ENCODE results near the gene PDHX.

The PDHX gene

GRCh38 chr11:34898474-34898873 is 17.9 kb upstream of the PDHX start:
- H3K36me3 ChIP-seq (ENCODE audit: control insufficient read depth, insufficient read depth, low read length): no peaks in the 10 kb centered on the region
- no peak overlapping the region for H3K4me3 ChIP-seq (ENCODE audit: low read depth, low read length)

GRCh38 chr11:34899633-34900016 is 16.8 kb upstream of the PDHX start:
- no peak for TF ChIP-seq CTCF (IDR thresholded peaks at IDR 0.05)
- H3K4me1 ChIP-seq: no peaks in the 10 kb centered on the region
- H3K27ac ChIP-seq: no peak overlapping the region
- H3K27me3 ChIP-seq (ENCODE audit: control insufficient read depth, insufficient read depth, low read length): no peaks in the 10 kb centered on the region
- H3K4me3 ChIP-seq (ENCODE audit: low read depth, low read length): no peak overlapping the region
- H3K9ac ChIP-seq: no peak overlapping the region
- no peak overlapping the region for H2AFZ ChIP-seq
- H3K79me2 ChIP-seq: peaks cover 9% of the 10 kb centered on the region
- H3K9me3 ChIP-seq (ENCODE audit: control insufficient read depth, low read length): no peaks in the 10 kb centered on the region
- H3K4me2 ChIP-seq (ENCODE audit: low read length): no peak overlapping the region
- no peaks in the 10 kb centered on the region for H3K36me3 ChIP-seq (ENCODE audit: control insufficient read depth, insufficient read depth, low read length)

More at GRCh38 chr11:34898474-34898873, 17.9 kb upstream of the PDHX start:
- TF ChIP-seq CTCF (IDR thresholded peaks at IDR 0.05): no peak
- H3K27me3 ChIP-seq (ENCODE audit: control insufficient read depth, insufficient read depth, low read length): no peaks in the 10 kb centered on the region
- peaks cover 9% of the 10 kb centered on the region for H3K79me2 ChIP-seq
- no peak overlapping the region for H3K4me2 ChIP-seq (ENCODE audit: low read length)
- no peak overlapping the region for H2AFZ ChIP-seq
- H3K9ac ChIP-seq: no peak overlapping the region
- H3K27ac ChIP-seq: no peak overlapping the region
- H3K4me1 ChIP-seq: no peaks in the 10 kb centered on the region
- no peaks in the 10 kb centered on the region for H3K9me3 ChIP-seq (ENCODE audit: control insufficient read depth, low read length)

GRCh38 chr11:34904421-34904955 is 11.9 kb upstream of the PDHX start:
- Histone ChIP-seq H3K36me3 (ENCODE audit: control insufficient read depth, insufficient read depth, low read length) (no peaks in the 10 kb centered on the region), H3K9me3 (ENCODE audit: control insufficient read depth, low read length) (no peaks in the 10 kb centered on the region), H2AFZ (no peak overlapping the region), H3K4me3 (ENCODE audit: low read depth, low read length) (no peak overlapping the region), H3K9ac (no peak overlapping the region), H3K4me2 (ENCODE audit: low read length) (no peak overlapping the region), H3K27ac (no peak overlapping the region), H3K27me3 (ENCODE audit: control insufficient read depth, insufficient read depth, low read length) (no peaks in the 10 kb centered on the region), H3K4me1 (peaks cover 8% of the 10 kb centered on the region), H3K79me2 (peaks cover 9% of the 10 kb centered on the region)
- no peak for TF ChIP-seq CTCF (IDR thresholded peaks at IDR 0.05)

GRCh38 chr11:34905666-34906065 is 10.8 kb upstream of the PDHX start:
- Histone ChIP-seq H3K4me1 (peaks cover 8% of the 10 kb centered on the region), H2AFZ (no peak overlapping the region), H3K9me3 (ENCODE audit: control insufficient read depth, low read length) (no peaks in the 10 kb centered on the region), H3K27ac (no peak overlapping the region), H3K4me3 (ENCODE audit: low read depth, low read length) (no peak overlapping the region), H3K36me3 (ENCODE audit: control insufficient read depth, insufficient read depth, low read length) (no peaks in the 10 kb centered on the region), H3K4me2 (ENCODE audit: low read length) (no peak overlapping the region), H3K79me2 (peaks cover 3% of the 10 kb centered on the region), H3K27me3 (ENCODE audit: control insufficient read depth, insufficient read depth, low read length) (no peaks in the 10 kb centered on the region), H3K9ac (no peak overlapping the region)
- TF ChIP-seq CTCF (IDR thresholded peaks at IDR 0.05): no peak

GRCh38 chr11:34907934-34908593 is 8.4 kb upstream of the PDHX start:
- Histone ChIP-seq H2AFZ (no peak overlapping the region), H3K4me1 (peaks cover 8% of the 10 kb centered on the region), H3K9me3 (ENCODE audit: control insufficient read depth, low read length) (no peaks in the 10 kb centered on the region), H3K27ac (no peak overlapping the region), H3K27me3 (ENCODE audit: control insufficient read depth, insufficient read depth, low read length) (no peaks in the 10 kb centered on the region), H3K36me3 (ENCODE audit: control insufficient read depth, insufficient read depth, low read length) (no peaks in the 10 kb centered on the region), H3K4me2 (ENCODE audit: low read length) (no peak overlapping the region), H3K9ac (no peak overlapping the region), H3K79me2 (peaks cover 9% of the 10 kb centered on the region), H3K4me3 (ENCODE audit: low read depth, low read length) (no peak overlapping the region)
- no peak for TF ChIP-seq CTCF (IDR thresholded peaks at IDR 0.05)
